BE2C (cell line): ENCODE data around the gene GALNT9.

Source experiments
- DNase-seq: peaks from one replicate; pipeline ENCODE4 v3.0.0-alpha.2; 2020
- H3K27me3 ChIP-seq: fragments of 250-450 bp; sonication (Bioruptor Pico); 2 replicates; pipeline ENCODE4 v1.5.1; 2020; ENCODE audit warnings: mild to moderate bottlenecking
- H3K36me3 ChIP-seq: fragments of 250-450 bp; sonication (Bioruptor Pico); 2 replicates; pipeline ENCODE4 v1.5.1; 2020; ENCODE audit warnings: mild to moderate bottlenecking
- H3K4me1 ChIP-seq: fragments of 250-450 bp; sonication (Bioruptor Pico); 2 replicates; pipeline ENCODE4 v1.5.1; 2020
- H3K4me3 ChIP-seq: 2 replicates; pipeline ENCODE4 v1.5.1; 2011; ENCODE audit warnings: low read depth, low read length
- H3K9me3 ChIP-seq: fragments of 250-450 bp; sonication (Bioruptor Pico); 2 replicates; pipeline ENCODE4 v1.5.1; 2020
- CTCF ChIP-seq: IDR thresholded peaks from 2 replicates; pipeline ENCODE4 v1.5.1; 2012; ENCODE audit warnings: mild to moderate bottlenecking, low read depth, low read length

The GALNT9 gene

DNA sequence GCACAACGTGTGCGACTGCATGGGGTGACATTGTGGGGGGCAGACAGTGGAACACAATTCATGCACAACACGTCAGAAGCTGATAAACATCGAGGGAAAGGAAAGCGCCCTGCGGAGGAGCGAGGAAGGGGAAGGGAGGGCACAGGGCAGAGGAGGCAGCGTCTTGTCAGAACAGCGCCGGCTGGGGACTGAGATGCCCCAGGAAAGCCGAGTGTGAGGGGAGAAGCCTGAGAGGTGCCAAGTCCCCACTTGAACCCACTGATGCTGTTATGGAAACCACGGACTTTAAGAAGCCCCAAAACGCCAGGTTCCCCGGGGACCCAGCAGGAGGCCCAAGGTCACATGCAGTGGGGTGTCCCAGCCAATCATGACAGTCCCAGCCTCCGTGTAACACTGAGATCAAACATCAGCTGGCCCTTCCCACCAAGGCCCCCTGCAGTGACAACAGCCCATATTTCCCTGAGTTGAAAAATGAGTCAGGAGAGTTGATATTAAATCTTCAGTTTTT is 70.0 kb downstream of the GALNT9 start:
- Histone ChIP-seq H3K9me3 (no peaks in the 10 kb centered on the region), H3K36me3 (no peaks in the 10 kb centered on the region), H3K4me1 (no peaks in the 10 kb centered on the region), H3K4me3 (no peak overlapping the region), H3K27me3 (peaks cover 39% of the 10 kb centered on the region)
- TF ChIP-seq CTCF = no peak
- no peak for DNase-seq

DNA sequence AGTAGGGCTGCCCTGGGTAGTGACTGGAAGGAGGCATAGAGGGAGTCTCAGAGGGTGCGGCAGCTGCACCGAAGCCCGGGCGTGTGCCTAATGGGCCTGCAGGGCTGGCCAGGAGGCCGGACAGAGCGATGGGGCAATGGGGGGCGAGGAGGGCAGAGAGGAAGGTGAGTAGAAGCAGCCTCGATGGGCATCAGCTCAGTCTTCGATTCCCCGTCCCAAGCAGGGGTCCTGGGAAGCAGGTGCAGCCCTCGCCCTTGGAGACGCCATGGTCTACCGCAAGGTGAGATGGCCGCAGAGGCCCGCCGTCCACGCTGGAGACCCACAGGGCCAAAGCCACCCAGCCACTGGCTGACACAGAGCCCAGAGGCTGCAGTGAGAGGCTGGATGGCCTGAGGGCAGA is 70.8 kb downstream of the GALNT9 start:
- no peak for DNase-seq
- no peaks in the 10 kb centered on the region for H3K36me3 ChIP-seq

GRCh38 chr12:132257955-132258490 is 71.4 kb downstream of the GALNT9 start:
- DNase-seq = no peak
- H3K4me3 ChIP-seq = no peak overlapping the region
- H3K36me3 ChIP-seq = no peaks in the 10 kb centered on the region
- H3K9me3 ChIP-seq = no peaks in the 10 kb centered on the region
- H3K4me1 ChIP-seq = no peaks in the 10 kb centered on the region
- TF ChIP-seq CTCF = no peak
- peaks cover 39% of the 10 kb centered on the region for H3K27me3 ChIP-seq

More for the DNA sequence above, 70.8 kb downstream of the GALNT9 start:
- Histone ChIP-seq H3K4me3 (no peak overlapping the region), H3K27me3 (peaks cover 39% of the 10 kb centered on the region), H3K4me1 (no peaks in the 10 kb centered on the region), H3K9me3 (no peaks in the 10 kb centered on the region)
- no peak for TF ChIP-seq CTCF

GRCh38 chr12:132257206-132257954 is 72.0 kb downstream of the GALNT9 start:
- DNase-seq = no peak
- Histone ChIP-seq H3K4me3 (no peak overlapping the region), H3K27me3 (peaks cover 39% of the 10 kb centered on the region), H3K9me3 (no peaks in the 10 kb centered on the region), H3K36me3 (no peaks in the 10 kb centered on the region), H3K4me1 (no peaks in the 10 kb centered on the region)
- TF ChIP-seq CTCF = no peak

DNA sequence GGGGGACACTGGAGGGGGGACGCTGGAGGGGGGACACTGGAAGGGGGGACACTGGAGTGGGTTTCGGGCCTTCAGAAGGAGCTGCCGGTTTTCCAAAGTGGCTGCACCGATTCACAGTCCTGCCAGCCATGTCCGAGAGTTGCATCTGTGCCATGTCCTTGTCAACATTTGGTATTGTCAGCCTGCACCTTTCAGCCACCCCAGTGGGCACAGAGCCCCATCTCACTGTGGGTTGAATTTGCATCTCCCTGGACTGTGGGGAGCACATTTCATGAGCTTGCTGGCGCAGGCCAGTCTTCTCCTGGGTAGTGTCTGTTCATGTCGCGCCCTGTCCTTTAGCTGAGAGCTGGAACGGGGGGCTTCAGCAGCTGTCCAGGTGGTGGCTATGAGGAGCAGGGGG is 72.7 kb downstream of the GALNT9 start:
- no peak for DNase-seq
- H3K27me3 ChIP-seq = peaks cover 39% of the 10 kb centered on the region
- TF ChIP-seq CTCF = no peak
- no peaks in the 10 kb centered on the region for H3K9me3 ChIP-seq
- H3K4me1 ChIP-seq = no peaks in the 10 kb centered on the region
- no peak overlapping the region for H3K4me3 ChIP-seq
- no peaks in the 10 kb centered on the region for H3K36me3 ChIP-seq

GRCh38 chr12:132255642-132256041 is 73.7 kb downstream of the GALNT9 start:
- Histone ChIP-seq H3K27me3 (peaks cover 41% of the 10 kb centered on the region), H3K36me3 (no peaks in the 10 kb centered on the region), H3K9me3 (no peaks in the 10 kb centered on the region), H3K4me3 (no peak overlapping the region), H3K4me1 (no peaks in the 10 kb centered on the region)
- no peak for DNase-seq
- no peak for TF ChIP-seq CTCF
